Measurements from ENCODE around the gene MRPS27.

Gene MRPS27

DNA sequence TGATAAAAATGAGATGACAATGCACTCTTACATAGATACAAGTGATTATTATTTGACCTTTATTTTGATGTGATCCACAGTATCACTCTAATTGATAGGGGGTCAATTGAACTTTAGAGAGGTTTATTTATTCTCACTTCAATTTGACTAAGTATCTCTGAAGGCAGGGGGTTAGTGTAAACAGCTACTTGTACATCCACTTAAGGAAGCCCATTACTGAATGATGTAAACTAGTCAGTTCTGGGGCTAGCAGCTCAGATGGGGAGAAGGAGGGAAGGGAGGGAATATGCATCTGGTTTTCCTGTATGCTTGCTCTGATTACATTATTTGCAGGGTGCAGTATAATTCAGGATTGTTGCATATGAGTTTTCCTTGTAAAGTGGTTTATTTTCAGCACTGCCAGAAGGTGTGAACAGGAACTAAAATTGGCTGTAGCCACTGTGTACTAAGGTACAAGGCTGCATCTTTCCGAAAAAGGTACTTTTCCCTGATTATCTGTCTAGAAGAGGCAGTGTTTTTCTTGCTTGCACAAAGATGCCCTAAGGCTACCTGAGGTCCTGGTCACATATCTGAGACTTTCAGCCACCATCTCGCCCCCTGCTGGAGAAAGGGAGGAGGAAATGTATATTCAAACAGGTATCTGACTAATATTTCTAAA, 51.2 kb downstream of the MRPS27 start:
- Histone ChIP-seq H3K36me3 (peaks cover 23 to 81% (median 49%) of the 10 kb centered on the region in 11 experiments), H3K9ac (no peak overlapping the region), H3K4me2 (no peak overlapping the region)

GRCh38 chr5:72268260-72268659, 51.8 kb downstream of the MRPS27 start:
- peaks cover 0 to 5% (median 0%) of the 10 kb centered on the region in 11 experiments; a peak in 1 of 22 replicates for H3K9me3 ChIP-seq (replicated peaks in 1 of 11)
- H3K4me3 ChIP-seq, result no peak overlapping the region
- peaks cover 0 to 6% (median 0%) of the 10 kb centered on the region in 11 experiments; a peak in 6 of 22 replicates for H4K20me1 ChIP-seq
- H3K4me2 ChIP-seq, result no peak overlapping the region
- no peaks in the 10 kb centered on the region for H3K27me3 ChIP-seq
- no peak overlapping the region for H3K27ac ChIP-seq
- no peak for TF ChIP-seq Cebpa-rat (IDR thresholded peaks at IDR 0.05)
- no peak overlapping the region for H3K9ac ChIP-seq
- H3K36me3 ChIP-seq, result peaks cover 17 to 79% (median 43%) of the 10 kb centered on the region in 11 experiments
- H3K4me1 ChIP-seq, result no peaks in the 10 kb centered on the region

More for the DNA sequence above, 51.2 kb downstream of the MRPS27 start:
- peaks cover 0 to 5% (median 0%) of the 10 kb centered on the region in 11 experiments; a peak in 1 of 22 replicates for H3K9me3 ChIP-seq (replicated peaks in 1 of 11)
- no peak overlapping the region for H3K4me3 ChIP-seq
- no peak overlapping the region for H3K27ac ChIP-seq
- no peaks in the 10 kb centered on the region for H3K27me3 ChIP-seq
- peaks cover 0 to 6% (median 0%) of the 10 kb centered on the region in 11 experiments; a peak in 7 of 22 replicates for H4K20me1 ChIP-seq
- TF ChIP-seq Cebpa-rat (IDR thresholded peaks at IDR 0.05), result no peak
- no peaks in the 10 kb centered on the region for H3K4me1 ChIP-seq

DNA sequence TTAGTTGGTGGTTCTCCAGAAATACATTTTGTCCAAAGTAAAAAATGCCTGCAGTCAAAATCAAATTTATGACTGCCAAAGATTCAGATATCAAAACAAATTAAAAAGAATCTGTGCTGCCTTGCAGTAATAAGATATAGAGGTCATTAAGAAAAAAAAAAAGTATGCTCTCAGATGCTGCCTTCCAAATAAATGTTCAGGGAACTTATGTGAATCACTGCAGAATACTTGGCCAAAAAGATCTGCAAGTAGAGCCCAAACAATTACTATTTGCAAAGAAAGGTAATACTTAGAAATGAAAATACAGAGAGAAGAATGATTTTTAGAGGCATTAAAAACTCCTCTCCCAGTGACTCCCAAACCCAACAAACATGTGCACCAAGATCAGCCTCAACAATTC, 52.4 kb downstream of the MRPS27 start:
- no peak for TF ChIP-seq Cebpa-rat (IDR thresholded peaks at IDR 0.05)
- no peaks in the 10 kb centered on the region for H3K4me1 ChIP-seq
- H3K36me3 ChIP-seq, result peaks cover 13 to 76% (median 42%) of the 10 kb centered on the region in 11 experiments
- H3K4me2 ChIP-seq, result no peak overlapping the region
- H3K27me3 ChIP-seq, result no peaks in the 10 kb centered on the region
- no peak overlapping the region for H3K27ac ChIP-seq
- no peak overlapping the region for H3K9ac ChIP-seq
- no peak overlapping the region for H3K4me3 ChIP-seq
- peaks cover 0 to 5% (median 0%) of the 10 kb centered on the region in 11 experiments; a peak in 1 of 22 replicates for H3K9me3 ChIP-seq (replicated peaks in 1 of 11)
- H4K20me1 ChIP-seq, result peaks cover 0 to 6% (median 0%) of the 10 kb centered on the region in 11 experiments; a peak in 6 of 22 replicates

- no peak for TF ChIP-seq Cebpa-rat (IDR thresholded peaks at IDR 0.05)
- H3K4me2 ChIP-seq, result no peak overlapping the region
- H3K4me1 ChIP-seq, result no peaks in the 10 kb centered on the region
- H3K27me3 ChIP-seq, result no peaks in the 10 kb centered on the region
- no peak overlapping the region for H3K4me3 ChIP-seq
- H4K20me1 ChIP-seq, result peaks cover 0 to 6% (median 0%) of the 10 kb centered on the region in 11 experiments; a peak in 6 of 22 replicates
- peaks cover 0 to 5% (median 0%) of the 10 kb centered on the region in 11 experiments; a peak in 1 of 22 replicates for H3K9me3 ChIP-seq (replicated peaks in 1 of 11)
- peaks cover 10 to 76% (median 38%) of the 10 kb centered on the region in 11 experiments; a peak in 20 of 22 replicates for H3K36me3 ChIP-seq
- no peak overlapping the region for H3K27ac ChIP-seq
- H3K9ac ChIP-seq, result no peak overlapping the region
Measured at GRCh38 chr5:72266862-72267261, 53.2 kb downstream of the MRPS27 start.

DNA sequence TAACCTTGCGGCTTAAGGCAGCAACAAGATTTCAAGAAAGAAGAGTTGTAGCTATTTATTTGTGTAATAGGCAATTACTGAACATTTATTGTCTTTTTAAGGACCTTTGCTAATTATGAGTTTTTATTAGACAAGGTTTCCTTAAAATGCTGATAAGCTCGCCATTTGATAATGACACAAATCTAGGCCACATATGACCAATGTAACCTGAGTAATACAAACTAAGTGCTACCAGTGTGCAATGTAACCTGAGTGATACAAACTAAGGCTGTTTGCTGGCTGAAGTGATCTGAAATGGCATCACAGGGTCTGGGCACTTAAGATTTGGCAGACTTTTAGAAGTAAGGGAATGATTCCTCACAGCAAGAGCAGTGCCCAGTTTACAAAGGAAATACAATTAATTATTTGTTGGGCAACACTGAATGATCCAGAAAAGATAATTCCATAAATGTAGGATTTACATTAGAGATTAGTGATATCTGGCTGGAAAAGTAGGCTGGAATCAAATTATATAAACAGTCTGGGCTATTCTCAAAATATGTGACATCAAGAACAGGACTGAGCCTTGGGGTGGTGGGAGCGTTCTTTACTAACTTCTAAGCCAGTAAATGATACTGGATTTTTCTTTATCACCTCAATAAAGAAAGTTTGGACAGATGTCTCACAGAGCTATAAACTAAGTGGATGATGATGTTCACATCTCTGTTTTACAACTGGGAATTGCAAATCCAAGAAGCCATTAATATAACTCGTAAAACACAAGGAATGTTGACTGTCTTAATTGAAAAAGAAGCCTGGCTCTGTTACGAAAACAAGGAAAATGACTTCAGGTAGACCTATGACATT, 54.8 kb downstream of the MRPS27 start:
- Histone ChIP-seq H3K4me1 (no peaks in the 10 kb centered on the region), H3K27me3 (no peaks in the 10 kb centered on the region), H3K9me3 (replicated peaks in 1 of 11) (0 out of 22 replicates have a peak, but pooled peaks cover 0 to 5% (median 0%) of the 10 kb centered on the region in 11 experiments), H3K9ac (no peak overlapping the region), H3K4me2 (no peak overlapping the region), H3K27ac (no peak overlapping the region), H3K36me3 (peaks cover 16 to 81% (median 47%) of the 10 kb centered on the region in 11 experiments; a peak in 21 of 22 replicates), H3K4me3 (no peak overlapping the region), H4K20me1 (peaks cover 0 to 6% (median 0%) of the 10 kb centered on the region in 11 experiments; a peak in 6 of 22 replicates)
- TF ChIP-seq Cebpa-rat (IDR thresholded peaks at IDR 0.05), result no peak

GRCh38 chr5:72256536-72256935, 63.5 kb downstream of the MRPS27 start:
- H4K20me1 ChIP-seq, result peaks cover 0 to 5% (median 0%) of the 10 kb centered on the region in 11 experiments; a peak in 4 of 22 replicates
- no peak overlapping the region for H3K27ac ChIP-seq
- no peak overlapping the region for H3K4me2 ChIP-seq
- H3K27me3 ChIP-seq, result no peaks in the 10 kb centered on the region
- H3K36me3 ChIP-seq, result peaks cover 21 to 70% (median 43%) of the 10 kb centered on the region in 11 experiments; a peak in 21 of 22 replicates
- H3K9me3 ChIP-seq (replicated peaks in 1 of 11), result 0 out of 22 replicates have a peak, but pooled peaks cover 0 to 3% (median 0%) of the 10 kb centered on the region in 11 experiments
- H3K4me1 ChIP-seq, result no peaks in the 10 kb centered on the region
- TF ChIP-seq Cebpa-rat (IDR thresholded peaks at IDR 0.05), result no peak
- H3K9ac ChIP-seq, result no peak overlapping the region
- H3K4me3 ChIP-seq, result no peak overlapping the region

GRCh38 chr5:72255670-72256069, 64.4 kb downstream of the MRPS27 start:
- Histone ChIP-seq H3K36me3 (peaks cover 15 to 70% (median 38%) of the 10 kb centered on the region in 11 experiments; a peak in 20 of 22 replicates), H3K9ac (no peak overlapping the region), H3K4me3 (no peak overlapping the region), H3K27ac (no peak overlapping the region), H4K20me1 (peaks cover 0 to 11% (median 0%) of the 10 kb centered on the region in 11 experiments; a peak in 8 of 22 replicates), H3K4me2 (no peak overlapping the region), H3K4me1 (no peaks in the 10 kb centered on the region), H3K27me3 (no peaks in the 10 kb centered on the region), H3K9me3 (replicated peaks in 1 of 11) (0 out of 22 replicates have a peak, but pooled peaks cover 0 to 3% (median 0%) of the 10 kb centered on the region in 11 experiments)
- TF ChIP-seq Cebpa-rat (IDR thresholded peaks at IDR 0.05), result no peak

DNA sequence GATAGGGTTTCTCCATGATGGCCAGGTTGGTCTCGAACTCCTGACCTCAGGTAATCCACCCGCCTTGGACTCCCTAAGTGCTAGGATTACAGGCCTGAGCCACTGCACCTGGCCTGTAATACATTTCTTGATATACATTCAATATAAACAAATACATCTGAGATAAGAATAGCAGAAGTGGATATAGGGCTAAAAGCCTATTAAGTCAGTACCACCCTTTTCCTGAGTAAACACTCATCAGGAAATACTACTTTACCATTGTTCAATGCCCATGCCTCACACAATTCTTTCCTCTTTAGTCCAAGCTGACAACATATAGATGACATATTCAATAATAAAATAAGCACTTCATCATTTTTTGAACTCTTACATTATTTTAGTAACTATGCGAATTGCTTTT, 64.8 kb downstream of the MRPS27 start:
- Histone ChIP-seq H4K20me1 (peaks cover 0 to 11% (median 0%) of the 10 kb centered on the region in 11 experiments; a peak in 8 of 22 replicates), H3K9me3 (replicated peaks in 1 of 11) (0 out of 22 replicates have a peak, but pooled peaks cover 0 to 3% (median 0%) of the 10 kb centered on the region in 11 experiments), H3K4me2 (no peak overlapping the region), H3K36me3 (peaks cover 15 to 66% (median 38%) of the 10 kb centered on the region in 11 experiments; a peak in 19 of 22 replicates), H3K27ac (no peak overlapping the region), H3K9ac (no peak overlapping the region), H3K27me3 (no peaks in the 10 kb centered on the region), H3K4me3 (no peak overlapping the region), H3K4me1 (no peaks in the 10 kb centered on the region)
- TF ChIP-seq Cebpa-rat (IDR thresholded peaks at IDR 0.05), result no peak
